ENCODE data around the gene FAM163B.

FAM163B gene

DNA sequence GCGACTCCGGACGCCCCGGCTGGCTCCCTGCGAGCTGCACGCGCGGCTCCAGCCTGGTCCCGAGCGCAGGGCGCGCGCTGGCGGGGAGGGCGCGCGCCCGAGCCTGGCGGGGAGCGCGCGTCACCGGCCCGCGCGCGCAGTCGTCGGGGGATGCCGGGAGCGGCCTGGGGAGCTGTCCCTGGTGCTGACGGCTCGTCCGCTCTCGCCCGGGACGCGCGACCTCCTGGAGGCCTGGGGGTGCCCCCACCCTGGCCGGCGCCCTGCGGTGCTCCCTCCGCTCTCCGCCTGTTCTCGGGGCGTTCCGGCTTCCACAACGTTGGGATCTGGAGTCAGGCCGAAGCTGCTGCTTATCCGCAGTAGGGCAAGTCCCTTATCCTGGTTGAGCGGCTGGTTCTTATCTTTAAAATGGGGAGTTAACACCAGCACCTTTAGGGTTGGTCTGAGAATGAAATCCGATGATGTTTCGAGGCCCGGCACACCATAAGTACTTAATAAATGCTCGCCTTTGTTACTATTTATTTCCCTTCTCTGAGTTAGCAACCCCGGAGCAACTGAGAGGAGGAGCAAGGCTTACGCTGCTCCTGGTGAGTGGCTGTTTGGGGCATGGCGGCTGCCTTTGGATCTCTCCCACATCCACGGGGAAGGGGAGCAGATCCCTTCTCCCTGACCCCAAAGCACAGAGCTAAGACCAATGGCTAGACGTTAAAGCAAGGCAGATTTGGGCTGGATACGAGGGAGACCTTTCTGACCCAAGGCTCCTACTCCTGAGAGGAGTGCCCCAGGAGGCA is at the start of gene FAM163B:
FAM163B (minus strand) TSS at position 79 of the 788 bp plus-strand sequence. CDS start 29,166 bp downstream, outside the sequence.
- no peak for DNase-seq (ENCODE audit: low spot score)
- in situ Hi-C loops (cut with MboI; ENCODE audit: low pct_unique_long_range_greater_than_20kb, low sequenced_read_pairs, unreplicated experiment) = no loop called here
- TF ChIP-seq, protein P1, sequence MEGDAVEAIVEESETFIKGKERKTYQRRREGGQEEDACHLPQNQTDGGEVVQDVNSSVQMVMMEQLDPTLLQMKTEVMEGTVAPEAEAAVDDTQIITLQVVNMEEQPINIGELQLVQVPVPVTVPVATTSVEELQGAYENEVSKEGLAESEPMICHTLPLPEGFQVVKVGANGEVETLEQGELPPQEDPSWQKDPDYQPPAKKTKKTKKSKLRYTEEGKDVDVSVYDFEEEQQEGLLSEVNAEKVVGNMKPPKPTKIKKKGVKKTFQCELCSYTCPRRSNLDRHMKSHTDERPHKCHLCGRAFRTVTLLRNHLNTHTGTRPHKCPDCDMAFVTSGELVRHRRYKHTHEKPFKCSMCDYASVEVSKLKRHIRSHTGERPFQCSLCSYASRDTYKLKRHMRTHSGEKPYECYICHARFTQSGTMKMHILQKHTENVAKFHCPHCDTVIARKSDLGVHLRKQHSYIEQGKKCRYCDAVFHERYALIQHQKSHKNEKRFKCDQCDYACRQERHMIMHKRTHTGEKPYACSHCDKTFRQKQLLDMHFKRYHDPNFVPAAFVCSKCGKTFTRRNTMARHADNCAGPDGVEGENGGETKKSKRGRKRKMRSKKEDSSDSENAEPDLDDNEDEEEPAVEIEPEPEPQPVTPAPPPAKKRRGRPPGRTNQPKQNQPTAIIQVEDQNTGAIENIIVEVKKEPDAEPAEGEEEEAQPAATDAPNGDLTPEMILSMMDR (IDR thresholded peaks at IDR 0.05; ENCODE audit: extremely low read depth, insufficient read depth, missing control alignments) = no peak

DNA sequence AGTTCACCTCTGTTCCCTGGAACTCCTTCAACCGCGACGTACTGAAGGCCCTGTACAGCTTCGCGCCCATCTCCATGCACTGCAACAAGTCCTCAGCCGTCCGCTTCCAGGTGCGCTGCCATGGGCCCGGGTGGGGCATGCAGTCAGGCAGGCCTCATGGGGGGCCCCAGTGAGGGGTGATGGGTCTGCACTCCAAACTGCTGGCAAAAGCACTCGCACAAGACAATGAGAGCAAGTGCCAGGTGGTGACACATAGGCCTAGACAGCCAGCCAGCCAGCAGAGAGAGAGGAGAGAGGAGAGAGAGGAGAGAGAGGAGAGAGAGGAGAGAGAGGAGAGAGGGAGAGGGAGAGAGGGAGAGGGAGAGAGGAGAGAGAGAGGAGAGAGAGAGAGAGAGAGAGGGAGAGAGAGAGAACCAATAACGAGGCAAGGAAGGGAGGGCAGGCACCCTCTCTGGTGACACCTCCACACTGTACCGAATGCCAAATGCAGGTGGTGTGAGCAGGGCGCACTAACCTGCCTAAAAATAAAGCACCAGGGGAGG is 48.0 kb upstream of the FAM163B start:
- DNase-seq (ENCODE audit: low spot score) = no peak
- TF ChIP-seq, protein P1 (IDR thresholded peaks at IDR 0.05; ENCODE audit: extremely low read depth, insufficient read depth, missing control alignments) = no peak
- in situ Hi-C loops (cut with MboI; ENCODE audit: low pct_unique_long_range_greater_than_20kb, low sequenced_read_pairs, unreplicated experiment) = no loop called here

DNA sequence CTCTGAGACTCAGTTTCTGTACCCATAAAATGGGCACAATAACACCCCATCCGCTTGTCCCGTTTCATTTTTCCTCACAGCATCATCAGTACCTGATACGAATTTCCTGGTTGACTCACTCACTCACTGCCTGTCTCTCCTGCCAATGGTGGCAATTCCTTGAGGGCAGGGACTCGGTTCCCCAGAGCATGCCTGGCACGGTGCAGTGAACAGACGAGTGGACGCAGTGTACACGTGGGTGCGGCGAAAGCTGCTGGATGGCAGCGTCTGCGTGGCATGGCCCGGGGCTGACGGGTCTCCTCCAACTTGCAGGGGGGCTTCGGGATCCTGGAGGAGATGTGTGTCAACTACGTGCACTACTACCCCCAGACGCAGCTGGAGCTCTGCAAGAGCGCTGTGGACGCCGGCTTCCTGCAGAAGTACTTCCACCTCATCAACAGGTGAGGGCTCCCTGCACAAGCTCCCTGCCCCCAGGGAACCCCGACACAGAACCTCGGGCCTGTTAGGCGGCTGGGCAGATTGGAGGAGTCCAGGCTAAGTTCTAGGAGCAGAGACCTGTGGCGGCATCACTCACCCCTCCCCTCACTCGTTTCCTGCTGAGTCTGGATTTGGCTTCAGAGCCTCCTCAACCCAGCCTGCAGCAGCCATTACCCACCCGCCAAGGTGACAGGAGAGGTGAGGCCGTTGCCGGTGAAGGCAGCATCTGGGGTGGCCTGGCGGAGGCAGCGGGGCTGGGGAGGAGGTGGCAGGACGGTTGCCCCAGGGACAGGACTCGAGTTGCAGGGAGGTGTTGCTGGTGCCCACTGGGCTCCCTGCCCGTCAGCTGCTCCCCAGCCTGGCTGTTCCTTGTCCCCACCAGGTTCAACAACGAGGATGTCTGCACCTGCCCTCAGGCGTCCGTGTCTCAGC is 47.3 kb upstream of the FAM163B start:
- in situ Hi-C loops (cut with MboI; ENCODE audit: low pct_unique_long_range_greater_than_20kb, low sequenced_read_pairs, unreplicated experiment) = no loop called here
- DNase-seq (ENCODE audit: low spot score) = no peak
- TF ChIP-seq, protein P1 (IDR thresholded peaks at IDR 0.05; ENCODE audit: extremely low read depth, insufficient read depth, missing control alignments) = no peak

DNA sequence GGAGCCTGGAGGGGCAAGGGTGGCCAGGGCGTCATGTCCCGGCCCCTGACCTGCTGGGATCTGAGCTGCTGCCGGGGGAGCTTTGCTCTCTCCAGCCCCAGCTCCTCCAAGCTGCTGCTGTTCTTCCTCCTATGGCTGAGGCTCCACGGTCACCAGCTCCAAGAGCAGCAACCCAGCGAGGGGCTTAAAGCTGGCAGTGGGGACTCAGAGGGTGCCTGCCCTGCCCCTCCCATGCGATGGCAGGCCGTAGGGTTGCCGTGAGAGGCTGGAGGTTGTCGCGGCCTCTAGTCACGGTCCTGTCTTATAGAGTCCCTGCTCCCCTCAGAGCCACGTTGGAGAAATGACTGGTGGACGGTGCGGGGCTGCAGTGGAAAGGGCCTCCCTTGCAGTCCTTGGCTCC is 46.5 kb upstream of the FAM163B start:
- TF ChIP-seq, protein P1 (IDR thresholded peaks at IDR 0.05; ENCODE audit: extremely low read depth, insufficient read depth, missing control alignments) = no peak
- in situ Hi-C loops (cut with MboI; ENCODE audit: low pct_unique_long_range_greater_than_20kb, low sequenced_read_pairs, unreplicated experiment) = no loop called here
- no peak for DNase-seq (ENCODE audit: low spot score)

DNA sequence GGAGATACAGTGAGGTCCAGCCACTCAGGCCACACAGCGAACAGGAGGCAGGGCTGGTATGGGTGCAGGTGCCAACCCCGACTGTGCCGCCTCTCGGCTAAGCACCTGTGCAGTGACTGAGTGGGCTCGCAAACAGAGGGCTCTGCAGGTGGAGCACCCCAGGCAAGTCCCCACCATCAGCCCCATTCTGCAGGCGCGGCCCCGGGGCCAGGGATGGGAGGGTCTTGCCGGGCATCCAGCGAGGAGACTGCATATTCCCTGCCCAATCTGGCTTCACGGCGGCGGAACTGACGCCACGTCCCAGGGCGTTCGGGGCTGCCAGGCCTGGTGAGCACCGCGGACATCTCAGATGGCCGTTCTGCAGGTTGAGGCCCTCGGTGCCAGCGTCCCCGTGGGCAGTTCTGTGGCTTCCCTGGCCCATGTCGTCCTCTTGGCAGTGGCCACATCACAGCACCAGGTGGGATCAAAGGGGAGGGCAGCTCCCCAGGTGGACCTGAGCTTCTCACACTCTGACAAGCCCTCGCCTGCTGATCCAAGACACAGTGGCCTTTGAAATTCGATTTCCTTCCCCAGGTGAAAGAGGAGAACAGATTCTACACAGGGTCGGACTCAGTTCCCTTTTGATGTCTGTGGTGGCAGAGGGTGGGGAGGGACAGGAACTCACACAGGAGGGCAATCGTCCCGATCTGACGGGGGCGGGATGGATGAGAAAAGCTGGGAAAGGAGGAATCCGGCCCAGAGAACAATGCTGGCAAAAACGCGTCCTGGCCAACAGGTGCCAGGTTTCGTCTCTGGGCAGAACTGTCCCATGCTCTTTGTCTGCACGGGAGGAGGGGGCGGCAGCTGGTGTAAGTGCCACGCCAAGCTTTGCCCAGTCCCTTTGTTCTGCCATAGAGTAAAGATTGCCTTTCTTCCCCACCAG is 45.8 kb upstream of the FAM163B start:
- in situ Hi-C loops (cut with MboI; ENCODE audit: low pct_unique_long_range_greater_than_20kb, low sequenced_read_pairs, unreplicated experiment) = no loop called here
- TF ChIP-seq, protein P1 (IDR thresholded peaks at IDR 0.05; ENCODE audit: extremely low read depth, insufficient read depth, missing control alignments) = no peak
- no peak for DNase-seq (ENCODE audit: low spot score)
